Adrenal gland (tissue), 12 donors: ENCODE measurements around the gene DHH. TPM values are rescaled to one million over a fixed set of nuclear protein-coding genes. Genes with fewer than 3 reads are reported as not detected.
A peak's percentile ranks its signal among the peaks of the same experiment; 100 is the strongest.

Experiments used
- DNase-seq, 7 donors: peaks; one replicate each; pipeline ENCODE4 v3.0.0-alpha.2; 2019 to 2020
- H3K27ac ChIP-seq, 5 donors: fragments of 200-600 bp; sonication (generic) in 4 of 5; 1 replicate in 3 of 5; 2 replicates in 2 of 5; pipeline versions ENCODE4 v1.5.1 to v1.8.0; 2016 to 2020; ENCODE audit warnings: mild to moderate bottlenecking in 1 of 5
- H3K27me3 ChIP-seq: fragments of 200-600 bp; 2 replicates; pipeline ENCODE4 v1.8.0; 2021
- H3K36me3 ChIP-seq, 2 donors: fragments of 200-600 bp; replicated peaks in 1 of 2; 1 replicate in 1 of 2; 2 replicates in 1 of 2; pipeline versions ENCODE4 v1.5.1 to v1.8.0; 2018 to 2022
- H3K4me1 ChIP-seq, 2 donors: fragments of 200-600 bp; replicated peaks in 1 of 2; 1 replicate in 1 of 2; 2 replicates in 1 of 2; pipeline versions ENCODE4 v1.5.1 to v1.8.0; 2018 to 2021
- H3K4me3 ChIP-seq, 4 donors: fragments of 200-600 bp; sonication (generic) in 3 of 4; one replicate each; pipeline ENCODE4 v1.5.1; 2016 to 2018
- H3K9me3 ChIP-seq, 3 donors: fragments of 200-600 bp; sonication (generic) in 1 of 3; replicated peaks in 1 of 3; 1 replicate in 2 of 3; 2 replicates in 1 of 3; pipeline versions ENCODE4 v1.5.1 to v1.8.0; 2016 to 2021
- POLR2A ChIP-seq, 2 donors: fragments of 450-650 bp; IDR thresholded peaks; one replicate each; pipeline ENCODE4 v1.6.1; 2017; ENCODE audit warnings: antibody characterized with exemption in 2 of 2, mild to moderate bottlenecking in 2 of 2, moderate library complexity in 1 of 2
- WGBS, 4 donors: extraction: QIAGEN DNeasy Blood & Tissue Kit in 2 of 4; methylation state at CpG; one replicate each; pipeline versions ENCODE4 v1.1.5 to v1.1.7; 2013 to 2017; 5-methylcytosine and 5-hydroxymethylcytosine counted together
- intact Hi-C, 2 donors: fragments of 100-400 bp; cut with DNase I; formaldehyde crosslinking; loops; one replicate each; pipeline versions ENCODE4 v1.14.1 to v1.15.0; 2022 to 2023
- polyA plus RNA-seq, 3 donors: library from polyadenylated mRNA; stranded (reverse); fragments of 200-250 nt in 2 of 3; fragments of 350-450 nt in 1 of 3; fragmentation: Illumina TruSeq in 1 of 3; extraction: RNeasy Lipid Tissue Mini Kit (QIAGEN cat#74804) in 1 of 3; gene quantifications; one replicate each; pipeline ENCODE4 v1.2.3, GENCODE V29; 2013 to 2014
- total RNA-seq, 9 donors: library from RNA; depleted of rRNA in 4 of 9; stranded (reverse); fragments of >200 nt in 4 of 9; fragments of 120-200 nt in 1 of 9; fragmentation: NEBNext Ultra II Directional in 1 of 9; extraction: Animal tissue kit (Norgen Biotek cat#: 25700) in 1 of 9; gene quantifications; one replicate each; pipeline versions ENCODE4 v1.1.0 to v1.2.4, GENCODE V29; 2013 to 2023
- TF ChIP-seq, protein P1 (sequence below), 6 experiments: fragments of 450-650 bp in 4 of 6; fragments of 200-600 bp in 2 of 6; sonication (generic) in 1 of 6; IDR thresholded peaks; 1 replicate in 5 of 6; 2 replicates in 1 of 6; pipeline versions ENCODE4 v1.5.1 to v1.8.0; 2016 to 2021; ENCODE audit warnings: antibody characterized with exemption in 6 of 6, mild to moderate bottlenecking in 2 of 6, moderate library complexity in 1 of 6
- donor health status: healthy with polysubstance abuse.
- donor health status: Bipolar disorder and iron deficiency.
- donor health status: DM: yes; HTN: yes; CAD: no.
- donor health status: DM: no; HTN: no; CAD: no.
- donor health status: DM: no; HTN: no; CAD: no.
- donor health status: DM: yes; HTN: yes; CAD: no.

DHH gene
- total and polyA plus RNA-seq, 12 donors: 0.13 to 5.9 (median 0.50) TPM

DNA sequence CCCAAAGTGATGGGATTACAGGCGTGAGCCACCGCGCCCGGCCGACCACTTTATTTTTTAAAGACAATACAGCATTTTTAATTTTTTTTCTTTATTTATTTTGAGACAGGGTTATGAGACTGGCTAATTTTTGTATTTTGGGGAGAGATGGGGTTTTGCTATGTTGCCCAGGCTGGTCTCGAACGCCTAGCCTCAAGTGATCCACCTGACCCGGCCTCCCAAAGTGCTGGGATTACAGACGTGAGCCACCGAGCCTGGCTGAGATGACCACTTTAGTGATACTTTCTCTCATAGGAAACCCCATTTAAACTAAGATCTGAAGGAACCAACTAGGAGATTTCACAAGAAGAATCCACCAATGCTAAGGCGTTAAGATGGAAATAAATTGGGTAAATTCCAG is 23.6 kb downstream of the DHH start:
- DNase-seq: no peak
- intact Hi-C loops: no loop called here

DNA sequence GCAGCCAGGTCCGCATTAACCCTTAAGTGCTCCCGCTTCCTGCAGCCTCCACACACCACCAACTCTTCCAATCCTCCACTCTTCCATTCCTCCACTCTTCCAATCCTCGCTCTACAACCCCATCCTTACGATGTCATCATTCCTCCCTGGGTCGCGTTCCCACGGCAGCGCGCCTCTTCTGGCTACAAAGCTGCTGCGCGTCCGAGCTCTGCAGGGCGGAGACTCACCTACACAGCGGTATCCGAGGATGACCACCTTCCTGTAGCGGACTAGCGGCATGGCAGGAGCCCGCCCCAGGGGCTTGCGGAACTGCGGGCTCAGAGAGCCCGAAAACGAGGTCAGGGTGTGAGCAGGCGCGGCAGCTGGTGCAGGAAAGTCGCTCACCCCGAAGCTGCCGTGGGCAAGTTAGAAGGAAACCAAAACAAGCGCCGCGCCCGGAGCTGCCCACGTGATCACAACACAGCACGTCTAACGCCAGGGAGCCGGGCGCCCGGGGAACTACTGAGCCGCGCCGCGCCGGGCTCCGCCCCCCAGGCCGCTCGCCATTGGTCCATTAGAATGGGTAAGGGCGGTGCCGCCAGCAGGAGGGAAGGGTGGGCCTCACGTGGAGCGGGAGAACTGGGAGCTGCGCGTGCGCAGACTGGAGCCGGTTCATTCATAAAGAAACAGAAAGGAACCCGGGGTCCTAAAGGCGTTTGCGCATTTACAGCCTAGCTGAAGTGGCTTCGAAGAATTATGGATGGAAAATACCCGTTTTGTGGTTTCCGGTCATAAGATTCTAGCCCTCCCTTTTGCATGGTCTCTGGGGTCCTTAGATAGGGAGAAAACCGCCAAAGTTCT is 24.9 kb downstream of the DHH start, which contains the start of gene RHEBL1:
TSS of gene RHEBL1 (minus strand) at position 473 of the 840 bp plus-strand sequence. CDS start at position 279, 194 bp downstream.
- intact Hi-C loops: loop anchor here (10.0 kb wide), 1 partner anchor 55 kb away; no protein-coding TSS in a partner anchor
- Histone ChIP-seq H3K9me3 (no peaks in the 10 kb centered on the region), H3K27ac (peak within 1 kb of the TSS in 4 of 5 donors; percentile 41 to 88 (median 79)), H3K27me3 (no peaks in the 10 kb centered on the region), H3K36me3 (no peaks in the 10 kb centered on the region), H3K4me3 (peak within 1 kb of the TSS in 3 of 4 donors; percentile 57 to 85 (median 81)), H3K4me1 (peaks cover 0 to 10% of the 10 kb centered on the region in 2 donors)
- TF ChIP-seq, protein P1, sequence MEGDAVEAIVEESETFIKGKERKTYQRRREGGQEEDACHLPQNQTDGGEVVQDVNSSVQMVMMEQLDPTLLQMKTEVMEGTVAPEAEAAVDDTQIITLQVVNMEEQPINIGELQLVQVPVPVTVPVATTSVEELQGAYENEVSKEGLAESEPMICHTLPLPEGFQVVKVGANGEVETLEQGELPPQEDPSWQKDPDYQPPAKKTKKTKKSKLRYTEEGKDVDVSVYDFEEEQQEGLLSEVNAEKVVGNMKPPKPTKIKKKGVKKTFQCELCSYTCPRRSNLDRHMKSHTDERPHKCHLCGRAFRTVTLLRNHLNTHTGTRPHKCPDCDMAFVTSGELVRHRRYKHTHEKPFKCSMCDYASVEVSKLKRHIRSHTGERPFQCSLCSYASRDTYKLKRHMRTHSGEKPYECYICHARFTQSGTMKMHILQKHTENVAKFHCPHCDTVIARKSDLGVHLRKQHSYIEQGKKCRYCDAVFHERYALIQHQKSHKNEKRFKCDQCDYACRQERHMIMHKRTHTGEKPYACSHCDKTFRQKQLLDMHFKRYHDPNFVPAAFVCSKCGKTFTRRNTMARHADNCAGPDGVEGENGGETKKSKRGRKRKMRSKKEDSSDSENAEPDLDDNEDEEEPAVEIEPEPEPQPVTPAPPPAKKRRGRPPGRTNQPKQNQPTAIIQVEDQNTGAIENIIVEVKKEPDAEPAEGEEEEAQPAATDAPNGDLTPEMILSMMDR (IDR thresholded peaks at IDR 0.05): no peak
- TF ChIP-seq POLR2A (IDR thresholded peaks at IDR 0.05): peak in 1 of 2 donors; percentile 83
- DNase-seq: peak; percentile 98 to 100 (median 99)
- WGBS, 4 donors: 0 to 1% (median 0%) methylated on average over 33 to 60 of the region's 60 CpGs

More for the DNA sequence above, 23.6 kb downstream of the DHH start:
- Histone ChIP-seq H3K36me3 (no peaks in the 10 kb centered on the region), H3K27ac (no peak overlapping the region), H3K4me3 (no peak overlapping the region), H3K4me1 (peaks cover 0 to 10% of the 10 kb centered on the region in 2 donors), H3K9me3 (no peaks in the 10 kb centered on the region), H3K27me3 (no peaks in the 10 kb centered on the region)
- WGBS, 4 donors: 86 to 98% (median 92%) methylated on average over 11 of the region's 11 CpGs
- TF ChIP-seq, protein P1 (IDR thresholded peaks at IDR 0.05): no peak
- no peak for TF ChIP-seq POLR2A (IDR thresholded peaks at IDR 0.05)

GRCh38 chr12:49068879-49069506 is 25.6 kb downstream of the DHH start:
- Histone ChIP-seq H3K27ac (peak overlapping the region in 2 of 5 donors; percentile 75 to 88), H3K4me3 (peak overlapping the region in 3 of 4 donors; percentile 57 to 85 (median 81)), H3K27me3 (no peaks in the 10 kb centered on the region), H3K36me3 (no peaks in the 10 kb centered on the region), H3K4me1 (peaks cover 0 to 10% of the 10 kb centered on the region in 2 donors), H3K9me3 (no peaks in the 10 kb centered on the region)
- DNase-seq: no peak
- WGBS, 4 donors: 15 to 23% (median 16%) methylated on average over 19 to 21 of the region's 21 CpGs
- TF ChIP-seq, protein P1 (IDR thresholded peaks at IDR 0.05): no peak
- TF ChIP-seq POLR2A (IDR thresholded peaks at IDR 0.05): no peak
- intact Hi-C loops: loop anchor here (10.0 kb wide), 1 partner anchor 56 kb away; no protein-coding TSS in a partner anchor

DNA sequence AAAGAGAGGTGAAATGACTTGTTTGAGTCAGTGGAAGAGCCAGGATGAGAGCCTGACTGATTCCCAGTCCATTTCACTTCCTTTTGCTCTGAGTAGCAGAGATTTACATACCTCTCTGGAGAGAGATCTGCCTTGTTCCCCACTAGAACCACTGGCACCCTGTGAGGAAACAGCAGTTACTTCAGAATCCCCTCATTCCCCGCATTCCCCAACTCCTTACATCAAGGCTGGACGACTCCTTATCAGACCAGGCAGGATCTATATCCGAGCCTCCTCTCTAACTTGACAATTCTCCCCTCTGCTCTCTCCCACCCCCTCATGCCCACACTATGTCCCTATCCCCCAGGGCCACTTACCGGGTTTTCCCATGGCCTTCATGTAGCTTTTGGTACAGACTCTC is 28.5 kb downstream of the DHH start:
- intact Hi-C loops: loop anchor here (10.0 kb wide), 1 partner anchor 59 kb away; no protein-coding TSS in a partner anchor
- WGBS, 4 donors: 68 to 84% (median 78%) methylated on average over 4 of the region's 4 CpGs
- TF ChIP-seq, protein P1 (IDR thresholded peaks at IDR 0.05): no peak
- TF ChIP-seq POLR2A (IDR thresholded peaks at IDR 0.05): no peak
- no peaks in the 10 kb centered on the region for H3K36me3 ChIP-seq
- H3K4me1 ChIP-seq: peaks cover 4 to 15% of the 10 kb centered on the region in 2 donors
- H3K27ac ChIP-seq: no peak overlapping the region
- DNase-seq: no peak
- no peaks in the 10 kb centered on the region for H3K9me3 ChIP-seq
- no peak overlapping the region for H3K4me3 ChIP-seq
- H3K27me3 ChIP-seq: no peaks in the 10 kb centered on the region
